GM21367 (cell line): Measurements from ENCODE around the gene ACTN4.

ENCODE experiments used
- ATAC-seq: cut with Tn5 transposase; IDR thresholded peaks from one replicate; pipeline ENCODE4 v1.9.1; 2021; ENCODE audit not compliant: unreplicated experiment

Gene ACTN4

GRCh38 chr19:38722947-38723605 lies 75.6 kb downstream of the ACTN4 start:
- ATAC-seq = no peak

GRCh38 chr19:38723606-38723965 lies 76.1 kb downstream of the ACTN4 start:
- no peak for ATAC-seq

- no peak for ATAC-seq
Measured at GRCh38 chr19:38723990-38724854, 76.8 kb downstream of the ACTN4 start.

GRCh38 chr19:38725469-38726283 lies 78.2 kb downstream of the ACTN4 start:
- ATAC-seq = no peak

- no peak for ATAC-seq
Measured at GRCh38 chr19:38726284-38726673, 78.8 kb downstream of the ACTN4 start.

GRCh38 chr19:38726761-38727301 lies 79.4 kb downstream of the ACTN4 start:
- ATAC-seq = no peak

GRCh38 chr19:38727306-38727867 lies 79.9 kb downstream of the ACTN4 start:
- ATAC-seq = no peak

- no peak for ATAC-seq
Measured at GRCh38 chr19:38727868-38728660, 80.6 kb downstream of the ACTN4 start.

GRCh38 chr19:38728752-38729541 lies 81.5 kb downstream of the ACTN4 start:
- ATAC-seq = no peak

- ATAC-seq = no peak
Measured at GRCh38 chr19:38729653-38730469, 82.4 kb downstream of the ACTN4 start.

GRCh38 chr19:38730470-38730730 lies 83.0 kb downstream of the ACTN4 start:
- no peak for ATAC-seq

- no peak for ATAC-seq
Measured at GRCh38 chr19:38730731-38731589, 83.5 kb downstream of the ACTN4 start.

- no peak for ATAC-seq
Measured at GRCh38 chr19:38731654-38732301, 84.3 kb downstream of the ACTN4 start.

GRCh38 chr19:38733241-38733492 lies 85.7 kb downstream of the ACTN4 start:
- no peak for ATAC-seq

GRCh38 chr19:38733493-38734175 lies 86.2 kb downstream of the ACTN4 start:
- no peak for ATAC-seq

- no peak for ATAC-seq
Measured at GRCh38 chr19:38734176-38734425, 86.7 kb downstream of the ACTN4 start.

GRCh38 chr19:38734426-38735256 lies 87.2 kb downstream of the ACTN4 start:
- ATAC-seq = no peak
